HepG2 (cell line): Measurements from ENCODE around the gene ZNF3. TPM values are rescaled to one million over a fixed set of nuclear protein-coding genes. Genes with fewer than 3 reads are reported as not detected.
A peak's percentile ranks its signal among the peaks of the same experiment; 100 is the strongest.

Source experiments
- CREB1 ChIP-seq, 2 experiments: fragments of 450-650 bp in 1 of 2; IDR thresholded peaks; 2 replicates each; pipeline ENCODE4 v1.6.1; 2016 to 2017; ENCODE audit warnings: control low read depth in 1 of 2, mild to moderate bottlenecking in 1 of 2, missing compliant biosample characterization in 1 of 2, missing genetic modification characterization in 1 of 2
- CREM ChIP-seq, 2 experiments: sonication (generic) in 1 of 2; formaldehyde crosslinking in 1 of 2; IDR thresholded peaks; 2 replicates each; pipeline versions ENCODE4 v1.4.0 to v1.6.1; 2016 to 2020; ENCODE audit warnings: antibody characterized with exemption in 1 of 2, mild to moderate bottlenecking in 1 of 2, missing genetic modification reagents in 1 of 2
- DNMT1 ChIP-seq: sonication (generic); formaldehyde crosslinking; IDR thresholded peaks from 2 replicates; pipeline ENCODE4 v1.5.1; 2020; ENCODE audit warnings: mild to moderate bottlenecking, missing genetic modification reagents
- DR1 ChIP-seq: sonication (generic); formaldehyde crosslinking; IDR thresholded peaks from 2 replicates; pipeline ENCODE4 v1.8.0; 2021; ENCODE audit warnings: mild to moderate bottlenecking, missing genetic modification reagents, inconsistent platforms
- EED ChIP-seq: sonication (generic); formaldehyde crosslinking; IDR thresholded peaks from 2 replicates; pipeline ENCODE4 v1.5.0; 2020; ENCODE audit warnings: mild to moderate bottlenecking, missing genetic modification reagents
- ERF ChIP-seq: IDR thresholded peaks from 2 replicates; pipeline ENCODE4 v1.6.1; 2018; ENCODE audit warnings: missing biosample characterization, missing genetic modification reagents
- FOSL2 ChIP-seq: sonication (generic); formaldehyde crosslinking; IDR thresholded peaks from 2 replicates; pipeline ENCODE4 v1.4.0; 2020; ENCODE audit warnings: missing genetic modification reagents
- KLF6 ChIP-seq: IDR thresholded peaks from 2 replicates; pipeline ENCODE4 v1.8.0; 2016; ENCODE audit warnings: missing biosample characterization, missing genetic modification reagents
- MIER2 ChIP-seq: IDR thresholded peaks from 2 replicates; pipeline ENCODE4 v1.6.1; 2016; ENCODE audit warnings: missing biosample characterization, missing genetic modification reagents
- NONO ChIP-seq, 2 experiments: fragments of 450-650 bp in 1 of 2; sonication (generic) in 1 of 2; formaldehyde crosslinking in 1 of 2; IDR thresholded peaks in 1 of 2; conservative IDR thresholded peaks in 1 of 2; 2 replicates each; pipeline versions ENCODE4 v1.6.1 to v1.8.0; 2017 to 2022; ENCODE audit warnings: mild to moderate bottlenecking in 1 of 2, missing genetic modification reagents in 1 of 2, moderate library complexity in 1 of 2
- PITX1 ChIP-seq: sonication (generic); formaldehyde crosslinking; IDR thresholded peaks from 2 replicates; pipeline ENCODE4 v1.5.1; 2020; ENCODE audit warnings: mild to moderate bottlenecking, missing genetic modification reagents
- RAD51 ChIP-seq: fragments of 450-650 bp; IDR thresholded peaks from 2 replicates; pipeline ENCODE4 v1.6.1; 2016; ENCODE audit warnings: borderline replicate concordance
- RXRB ChIP-seq: IDR thresholded peaks from 2 replicates; pipeline ENCODE4 v1.6.1; 2016; ENCODE audit warnings: borderline replicate concordance, missing genetic modification reagents, missing compliant biosample characterization
- SNRNP70 ChIP-seq: fragments of 200-400 bp; formaldehyde crosslinking; IDR thresholded peaks from 2 replicates; pipeline ENCODE4 v1.6.1; 2017; ENCODE audit warnings: mild to moderate bottlenecking, low read depth, low read length, moderate library complexity
- SRSF4 ChIP-seq: fragments of 200-400 bp; formaldehyde crosslinking; IDR thresholded peaks from one replicate; pipeline ENCODE4 v1.6.1; 2018; ENCODE audit warnings: mild to moderate bottlenecking, low read depth, low read length, moderate library complexity; ENCODE audit not compliant: poor library complexity, severe bottlenecking
- ZFP36L2 ChIP-seq: sonication (generic); formaldehyde crosslinking; IDR thresholded peaks from 2 replicates; pipeline ENCODE4 v1.4.0; 2020; ENCODE audit warnings: missing genetic modification reagents
- ZFP90 ChIP-seq: sonication (generic); formaldehyde crosslinking; IDR thresholded peaks from 2 replicates; pipeline ENCODE4 v1.8.0; 2022; ENCODE audit warnings: missing genetic modification reagents, mild to moderate bottlenecking, inconsistent platforms, borderline replicate concordance
- ZNF772 ChIP-seq: sonication (generic); formaldehyde crosslinking; IDR thresholded peaks from 2 replicates; pipeline ENCODE4 v1.5.0; 2020; ENCODE audit warnings: mild to moderate bottlenecking, missing genetic modification reagents
- ZNF776 ChIP-seq: sonication (generic); formaldehyde crosslinking; IDR thresholded peaks from 2 replicates; pipeline ENCODE4 v1.4.0; 2020; ENCODE audit warnings: mild to moderate bottlenecking, missing genetic modification reagents
- polyA plus RNA-seq, 8 experiments: library from polyadenylated mRNA; depleted of rRNA in 3 of 8; stranded (reverse) in 7 of 8; unstranded in 1 of 8; fragments of >200 nt; fragmentation: Illumina TruSeq in 4 of 8; extraction: Trizol in 4 of 8; gene quantifications; 2 replicates each; pipeline versions ENCODE4 v1.2.1 to v1.2.3, GENCODE V29; 2011 to 2016; ENCODE audit warnings: low read depth in 4 of 8, missing spikeins in 1 of 8, mixed read lengths in 1 of 8; ENCODE audit not compliant: insufficient read depth in 1 of 8
- total RNA-seq, 5 experiments: library from RNA; depleted of rRNA; stranded (reverse); fragments of >200 nt; fragmentation: Illumina TruSeq; extraction: Trizol; gene quantifications; 2 replicates each; pipeline ENCODE4 v1.2.3, GENCODE V29; 2016; ENCODE audit warnings: low read depth in 1 of 5
- TF ChIP-seq, protein P1 (sequence below): sonication (generic); formaldehyde crosslinking; IDR thresholded peaks from 2 replicates; pipeline ENCODE4 v1.9.0; 2021; ENCODE audit warnings: missing genetic modification reagents, borderline replicate concordance
- TF ChIP-seq, protein P2 (sequence below): sonication (generic); formaldehyde crosslinking; IDR thresholded peaks from 2 replicates; pipeline ENCODE4 v1.4.0; 2020; ENCODE audit warnings: missing genetic modification reagents
- TF ChIP-seq, protein P3 (sequence below): sonication (generic); formaldehyde crosslinking; IDR thresholded peaks from 2 replicates; pipeline ENCODE4 v1.5.0; 2020; ENCODE audit warnings: mild to moderate bottlenecking, missing genetic modification reagents
- TF ChIP-seq, protein P4 (sequence below): sonication (generic); formaldehyde crosslinking; IDR thresholded peaks from 2 replicates; pipeline ENCODE4 v1.5.1; 2020; ENCODE audit warnings: mild to moderate bottlenecking, moderate library complexity, missing genetic modification reagents

The ZNF3 gene
- total and polyA plus RNA-seq, 2 of the 13 experiments (the other 11 are each of a cell fraction or from before 2014, with no cell fraction given) = 33.7 to 56.9 TPM

DNA sequence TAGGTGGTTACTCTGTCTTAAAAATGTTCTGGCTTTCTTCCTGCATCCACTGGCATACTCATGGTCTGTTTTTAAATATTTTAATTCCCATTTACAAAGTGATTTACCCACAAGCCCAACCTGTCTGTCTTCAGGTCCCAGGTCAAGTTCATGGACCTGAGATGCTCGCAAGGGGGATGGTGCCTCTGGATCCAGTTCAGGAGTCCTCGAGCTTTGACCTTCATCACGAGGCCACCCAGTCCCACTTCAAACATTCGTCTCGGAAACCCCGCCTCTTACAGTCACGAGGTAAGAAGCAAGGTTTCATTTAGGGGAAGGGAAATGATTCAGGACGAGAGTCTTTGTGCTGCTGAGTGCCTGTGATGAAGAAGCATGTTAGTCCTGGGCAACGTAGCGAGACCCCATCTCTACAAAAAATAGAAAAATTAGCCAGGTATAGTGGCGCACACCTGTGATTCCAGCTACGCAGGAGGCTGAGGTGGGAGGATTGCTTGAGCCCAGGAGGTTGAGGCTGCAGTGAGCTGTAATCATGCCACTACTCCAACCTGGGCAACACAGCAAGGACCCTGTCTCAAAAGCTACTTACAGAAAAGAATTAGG, 57.4 kb downstream of the ZNF3 start (continued):
- TF ChIP-seq, protein P1, sequence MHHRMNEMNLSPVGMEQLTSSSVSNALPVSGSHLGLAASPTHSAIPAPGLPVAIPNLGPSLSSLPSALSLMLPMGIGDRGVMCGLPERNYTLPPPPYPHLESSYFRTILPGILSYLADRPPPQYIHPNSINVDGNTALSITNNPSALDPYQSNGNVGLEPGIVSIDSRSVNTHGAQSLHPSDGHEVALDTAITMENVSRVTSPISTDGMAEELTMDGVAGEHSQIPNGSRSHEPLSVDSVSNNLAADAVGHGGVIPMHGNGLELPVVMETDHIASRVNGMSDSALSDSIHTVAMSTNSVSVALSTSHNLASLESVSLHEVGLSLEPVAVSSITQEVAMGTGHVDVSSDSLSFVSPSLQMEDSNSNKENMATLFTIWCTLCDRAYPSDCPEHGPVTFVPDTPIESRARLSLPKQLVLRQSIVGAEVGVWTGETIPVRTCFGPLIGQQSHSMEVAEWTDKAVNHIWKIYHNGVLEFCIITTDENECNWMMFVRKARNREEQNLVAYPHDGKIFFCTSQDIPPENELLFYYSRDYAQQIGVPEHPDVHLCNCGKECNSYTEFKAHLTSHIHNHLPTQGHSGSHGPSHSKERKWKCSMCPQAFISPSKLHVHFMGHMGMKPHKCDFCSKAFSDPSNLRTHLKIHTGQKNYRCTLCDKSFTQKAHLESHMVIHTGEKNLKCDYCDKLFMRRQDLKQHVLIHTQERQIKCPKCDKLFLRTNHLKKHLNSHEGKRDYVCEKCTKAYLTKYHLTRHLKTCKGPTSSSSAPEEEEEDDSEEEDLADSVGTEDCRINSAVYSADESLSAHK (CRISPR knock-in tag) = no peak
- TF ChIP-seq NONO (IDR thresholded peaks at IDR 0.05) (no peak), NONO (CRISPR knock-in tag; conservative IDR thresholded peaks at IDR 0.05) (no peak), SRSF4 (no peak), KLF6 (peak; percentile 30; the same call in 1 of the 2 replicates), RAD51 (no peak), SNRNP70 (no peak), ZFP90 (CRISPR knock-in tag) (no peak), ZFP36L2 (CRISPR knock-in tag) (no peak), DR1 (CRISPR knock-in tag) (no peak), EED (CRISPR knock-in tag) (no peak), ERF (CRISPR knock-in tag) (no peak), CREM (IDR thresholded peaks at IDR 0.05) (peak; percentile 46; the same call in 1 of the 2 replicates), CREM (CRISPR knock-in tag; IDR thresholded peaks at IDR 0.05) (no peak), CREB1 (IDR thresholded peaks at IDR 0.05) (no peak), CREB1 (CRISPR knock-in tag; IDR thresholded peaks at IDR 0.05) (0 out of 2 replicates have a peak, but pooled peaks have one; percentile 19), RXRB (CRISPR knock-in tag) (peak; percentile 90), DNMT1 (CRISPR knock-in tag) (no peak), PITX1 (CRISPR knock-in tag) (0 out of 2 replicates have a peak, but pooled peaks have one; percentile 41), ZNF776 (CRISPR knock-in tag) (no peak), FOSL2 (CRISPR knock-in tag) (no peak; the same call in 1 of the 2 replicates), ZNF772 (CRISPR knock-in tag) (no peak), MIER2 (no peak)
- TF ChIP-seq, protein P2, sequence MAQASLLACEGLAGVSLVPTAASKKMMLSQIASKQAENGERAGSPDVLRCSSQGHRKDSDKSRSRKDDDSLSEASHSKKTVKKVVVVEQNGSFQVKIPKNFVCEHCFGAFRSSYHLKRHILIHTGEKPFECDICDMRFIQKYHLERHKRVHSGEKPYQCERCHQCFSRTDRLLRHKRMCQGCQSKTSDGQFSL = no peak
- TF ChIP-seq, protein P3, sequence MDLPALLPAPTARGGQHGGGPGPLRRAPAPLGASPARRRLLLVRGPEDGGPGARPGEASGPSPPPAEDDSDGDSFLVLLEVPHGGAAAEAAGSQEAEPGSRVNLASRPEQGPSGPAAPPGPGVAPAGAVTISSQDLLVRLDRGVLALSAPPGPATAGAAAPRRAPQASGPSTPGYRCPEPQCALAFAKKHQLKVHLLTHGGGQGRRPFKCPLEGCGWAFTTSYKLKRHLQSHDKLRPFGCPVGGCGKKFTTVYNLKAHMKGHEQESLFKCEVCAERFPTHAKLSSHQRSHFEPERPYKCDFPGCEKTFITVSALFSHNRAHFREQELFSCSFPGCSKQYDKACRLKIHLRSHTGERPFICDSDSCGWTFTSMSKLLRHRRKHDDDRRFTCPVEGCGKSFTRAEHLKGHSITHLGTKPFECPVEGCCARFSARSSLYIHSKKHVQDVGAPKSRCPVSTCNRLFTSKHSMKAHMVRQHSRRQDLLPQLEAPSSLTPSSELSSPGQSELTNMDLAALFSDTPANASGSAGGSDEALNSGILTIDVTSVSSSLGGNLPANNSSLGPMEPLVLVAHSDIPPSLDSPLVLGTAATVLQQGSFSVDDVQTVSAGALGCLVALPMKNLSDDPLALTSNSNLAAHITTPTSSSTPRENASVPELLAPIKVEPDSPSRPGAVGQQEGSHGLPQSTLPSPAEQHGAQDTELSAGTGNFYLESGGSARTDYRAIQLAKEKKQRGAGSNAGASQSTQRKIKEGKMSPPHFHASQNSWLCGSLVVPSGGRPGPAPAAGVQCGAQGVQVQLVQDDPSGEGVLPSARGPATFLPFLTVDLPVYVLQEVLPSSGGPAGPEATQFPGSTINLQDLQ = no peak
- TF ChIP-seq, protein P4, sequence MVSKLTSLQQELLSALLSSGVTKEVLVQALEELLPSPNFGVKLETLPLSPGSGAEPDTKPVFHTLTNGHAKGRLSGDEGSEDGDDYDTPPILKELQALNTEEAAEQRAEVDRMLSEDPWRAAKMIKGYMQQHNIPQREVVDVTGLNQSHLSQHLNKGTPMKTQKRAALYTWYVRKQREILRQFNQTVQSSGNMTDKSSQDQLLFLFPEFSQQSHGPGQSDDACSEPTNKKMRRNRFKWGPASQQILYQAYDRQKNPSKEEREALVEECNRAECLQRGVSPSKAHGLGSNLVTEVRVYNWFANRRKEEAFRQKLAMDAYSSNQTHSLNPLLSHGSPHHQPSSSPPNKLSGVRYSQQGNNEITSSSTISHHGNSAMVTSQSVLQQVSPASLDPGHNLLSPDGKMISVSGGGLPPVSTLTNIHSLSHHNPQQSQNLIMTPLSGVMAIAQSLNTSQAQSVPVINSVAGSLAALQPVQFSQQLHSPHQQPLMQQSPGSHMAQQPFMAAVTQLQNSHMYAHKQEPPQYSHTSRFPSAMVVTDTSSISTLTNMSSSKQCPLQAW (CRISPR knock-in tag) = peak; percentile 64; the same call in 1 of the 2 replicates
